GM06990 (cell line): ENCODE data around the gene ABRACL.

Experiments
- DNase-seq: peaks from one replicate; pipeline ENCODE4 v3.0.0-alpha.2; 2011; ENCODE audit not compliant: insufficient read length; ENCODE audit errors: extremely low read depth
- H3K27me3 ChIP-seq: replicated peaks from 2 replicates; pipeline ENCODE4 v1.6.0; 2011; ENCODE audit warnings: low read length; ENCODE audit not compliant: control insufficient read depth, insufficient read depth
- H3K36me3 ChIP-seq: 2 replicates; pipeline ENCODE4 v1.5.1; 2011; ENCODE audit warnings: low read length; ENCODE audit not compliant: control insufficient read depth, insufficient read depth
- H3K4me3 ChIP-seq: replicated peaks from 2 replicates; pipeline ENCODE4 v1.5.1; 2011; ENCODE audit warnings: low read depth, mild to moderate bottlenecking, control low read depth, low read length
- TF ChIP-seq, protein P1 (sequence below): IDR thresholded peaks from 2 replicates; pipeline ENCODE4 v1.5.1; 2011; ENCODE audit warnings: low read length, control low read depth, mild to moderate bottlenecking, inconsistent platforms; ENCODE audit not compliant: insufficient read depth, poor library complexity, severe bottlenecking

The ABRACL gene

DNA sequence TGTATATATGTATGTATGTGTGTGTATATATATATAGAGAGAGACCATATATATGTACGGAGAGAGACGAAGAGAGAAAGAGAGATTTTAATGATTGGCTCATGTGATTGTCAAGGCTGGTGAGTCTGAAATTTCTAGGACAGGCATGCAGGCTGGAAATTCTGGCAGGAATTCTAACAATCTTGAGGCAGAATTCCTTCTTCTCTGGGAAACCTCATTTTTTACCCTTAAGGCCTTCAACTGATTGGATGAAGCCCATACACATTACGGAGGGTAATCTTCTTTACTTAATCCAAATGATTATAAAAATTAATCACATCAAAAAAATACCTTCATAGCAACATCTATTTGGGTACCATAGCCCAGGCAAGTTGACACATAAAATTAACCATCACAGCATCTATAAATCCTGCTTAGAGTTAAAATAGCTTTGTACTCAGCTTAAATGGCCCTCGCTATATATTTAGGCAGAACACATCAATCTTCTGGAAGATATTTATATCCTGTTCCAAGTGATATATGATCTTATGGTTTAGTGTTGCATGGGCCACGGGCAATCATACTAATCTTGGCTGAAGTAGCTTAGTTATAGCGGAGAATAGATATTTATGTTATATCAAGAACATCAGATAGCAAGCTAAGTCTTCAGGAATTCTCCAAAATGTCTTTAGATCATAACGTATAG, 36.6 kb downstream of the ABRACL start:
- no peak for DNase-seq
- Histone ChIP-seq H3K27me3 (no peaks in the 10 kb centered on the region), H3K36me3 (no peaks in the 10 kb centered on the region), H3K4me3 (no peak overlapping the region)
- TF ChIP-seq, protein P1, sequence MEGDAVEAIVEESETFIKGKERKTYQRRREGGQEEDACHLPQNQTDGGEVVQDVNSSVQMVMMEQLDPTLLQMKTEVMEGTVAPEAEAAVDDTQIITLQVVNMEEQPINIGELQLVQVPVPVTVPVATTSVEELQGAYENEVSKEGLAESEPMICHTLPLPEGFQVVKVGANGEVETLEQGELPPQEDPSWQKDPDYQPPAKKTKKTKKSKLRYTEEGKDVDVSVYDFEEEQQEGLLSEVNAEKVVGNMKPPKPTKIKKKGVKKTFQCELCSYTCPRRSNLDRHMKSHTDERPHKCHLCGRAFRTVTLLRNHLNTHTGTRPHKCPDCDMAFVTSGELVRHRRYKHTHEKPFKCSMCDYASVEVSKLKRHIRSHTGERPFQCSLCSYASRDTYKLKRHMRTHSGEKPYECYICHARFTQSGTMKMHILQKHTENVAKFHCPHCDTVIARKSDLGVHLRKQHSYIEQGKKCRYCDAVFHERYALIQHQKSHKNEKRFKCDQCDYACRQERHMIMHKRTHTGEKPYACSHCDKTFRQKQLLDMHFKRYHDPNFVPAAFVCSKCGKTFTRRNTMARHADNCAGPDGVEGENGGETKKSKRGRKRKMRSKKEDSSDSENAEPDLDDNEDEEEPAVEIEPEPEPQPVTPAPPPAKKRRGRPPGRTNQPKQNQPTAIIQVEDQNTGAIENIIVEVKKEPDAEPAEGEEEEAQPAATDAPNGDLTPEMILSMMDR: no peak

DNA sequence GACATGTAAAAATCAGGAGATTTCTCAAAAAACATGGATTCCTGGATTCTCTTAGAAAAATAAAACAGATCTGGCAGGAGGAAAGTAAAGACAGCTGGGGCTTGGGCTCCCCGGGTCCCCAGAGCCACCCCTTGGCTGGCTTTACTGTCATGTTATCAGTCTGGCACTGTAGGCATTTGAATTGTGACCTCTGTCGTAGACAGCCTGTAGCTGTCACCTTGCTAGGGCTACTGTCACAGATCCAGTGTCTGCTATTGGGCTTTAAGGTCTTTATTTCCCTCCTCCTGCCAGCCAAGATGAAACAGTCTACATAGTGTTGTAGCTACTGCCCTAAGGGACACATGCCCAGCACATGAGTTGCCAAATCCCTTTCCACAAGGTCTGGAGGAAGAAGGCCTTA, 37.5 kb downstream of the ABRACL start:
- TF ChIP-seq, protein P1: no peak
- DNase-seq: no peak
- no peaks in the 10 kb centered on the region for H3K36me3 ChIP-seq

DNA sequence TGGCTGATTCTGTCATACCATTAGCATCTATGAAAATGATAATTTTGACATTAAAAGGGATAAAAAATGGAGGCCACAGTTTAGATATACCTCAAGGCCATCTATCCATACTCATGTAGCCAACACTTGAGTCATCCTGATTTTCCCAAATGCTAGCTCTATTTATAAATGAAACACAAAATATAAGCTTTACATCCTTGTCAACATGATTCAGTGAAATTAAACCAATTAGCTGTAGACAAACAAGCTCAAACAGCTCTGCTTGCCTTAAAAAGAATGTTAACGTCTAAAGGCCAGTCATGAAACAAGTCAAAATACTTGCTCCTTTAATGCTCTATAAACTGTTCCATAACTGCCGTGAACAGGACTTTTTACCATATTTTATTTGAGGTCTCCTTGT, 40.3 kb downstream of the ABRACL start:
- H3K27me3 ChIP-seq: no peaks in the 10 kb centered on the region
- H3K4me3 ChIP-seq: no peak overlapping the region
- DNase-seq: no peak
- H3K36me3 ChIP-seq: no peaks in the 10 kb centered on the region
- TF ChIP-seq, protein P1: no peak

More for the DNA sequence above, 37.5 kb downstream of the ABRACL start:
- H3K27me3 ChIP-seq: no peaks in the 10 kb centered on the region
- H3K4me3 ChIP-seq: no peak overlapping the region

DNA sequence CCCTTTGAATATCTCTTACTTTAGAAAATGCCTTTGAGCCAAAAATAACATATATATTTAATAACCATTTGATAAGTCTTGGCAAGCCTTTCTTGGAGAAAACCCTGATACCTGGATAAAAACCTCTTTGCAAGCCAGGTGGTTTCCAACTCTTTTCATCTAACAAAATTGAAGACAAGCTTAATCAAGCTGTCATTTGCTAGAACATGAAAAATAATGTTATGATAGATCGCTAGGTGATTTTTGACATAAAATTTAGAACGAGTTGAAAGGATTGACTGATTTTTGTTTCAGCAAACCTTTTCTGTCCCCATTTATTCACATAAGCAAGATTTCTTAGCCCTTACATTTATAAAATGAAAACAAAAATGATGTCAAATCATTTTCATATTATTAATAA, 44.6 kb downstream of the ABRACL start:
- no peaks in the 10 kb centered on the region for H3K27me3 ChIP-seq
- DNase-seq: no peak
- TF ChIP-seq, protein P1: no peak
- no peaks in the 10 kb centered on the region for H3K36me3 ChIP-seq
- H3K4me3 ChIP-seq: no peak overlapping the region

DNA sequence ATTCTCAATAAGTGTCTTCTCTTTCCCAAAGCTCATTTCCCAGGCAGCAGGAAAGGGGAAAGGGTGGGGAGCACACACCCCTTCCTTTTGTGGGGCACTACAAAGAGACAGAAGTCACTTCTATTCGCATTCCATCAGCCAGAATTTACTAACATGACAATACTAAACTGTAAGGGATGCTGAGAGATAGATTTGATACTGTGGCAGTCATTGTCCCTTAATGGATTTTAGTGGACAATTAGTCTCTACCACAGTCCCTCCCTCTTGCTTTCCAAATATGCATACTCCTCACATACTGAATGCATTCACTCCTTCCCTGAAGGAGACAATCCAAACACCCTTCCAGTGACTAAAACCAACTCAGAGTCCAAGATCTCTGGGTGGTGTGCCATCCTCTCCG, 50.5 kb downstream of the ABRACL start:
- Histone ChIP-seq H3K27me3 (no peaks in the 10 kb centered on the region), H3K4me3 (no peak overlapping the region), H3K36me3 (no peaks in the 10 kb centered on the region)
- DNase-seq: no peak
- TF ChIP-seq, protein P1: no peak
